Activated T-cell treated with anti-CD3 and anti-CD28 coated beads, Interleukin-2, amount 50 U/mL, for 48 hours (primary cell): ENCODE results near the gene SLC9A5.

Source experiments
- DNase-seq, 2 experiments: peaks; one replicate each; pipeline ENCODE4 v3.0.0-alpha.2; 2020

SLC9A5 gene, protein sequence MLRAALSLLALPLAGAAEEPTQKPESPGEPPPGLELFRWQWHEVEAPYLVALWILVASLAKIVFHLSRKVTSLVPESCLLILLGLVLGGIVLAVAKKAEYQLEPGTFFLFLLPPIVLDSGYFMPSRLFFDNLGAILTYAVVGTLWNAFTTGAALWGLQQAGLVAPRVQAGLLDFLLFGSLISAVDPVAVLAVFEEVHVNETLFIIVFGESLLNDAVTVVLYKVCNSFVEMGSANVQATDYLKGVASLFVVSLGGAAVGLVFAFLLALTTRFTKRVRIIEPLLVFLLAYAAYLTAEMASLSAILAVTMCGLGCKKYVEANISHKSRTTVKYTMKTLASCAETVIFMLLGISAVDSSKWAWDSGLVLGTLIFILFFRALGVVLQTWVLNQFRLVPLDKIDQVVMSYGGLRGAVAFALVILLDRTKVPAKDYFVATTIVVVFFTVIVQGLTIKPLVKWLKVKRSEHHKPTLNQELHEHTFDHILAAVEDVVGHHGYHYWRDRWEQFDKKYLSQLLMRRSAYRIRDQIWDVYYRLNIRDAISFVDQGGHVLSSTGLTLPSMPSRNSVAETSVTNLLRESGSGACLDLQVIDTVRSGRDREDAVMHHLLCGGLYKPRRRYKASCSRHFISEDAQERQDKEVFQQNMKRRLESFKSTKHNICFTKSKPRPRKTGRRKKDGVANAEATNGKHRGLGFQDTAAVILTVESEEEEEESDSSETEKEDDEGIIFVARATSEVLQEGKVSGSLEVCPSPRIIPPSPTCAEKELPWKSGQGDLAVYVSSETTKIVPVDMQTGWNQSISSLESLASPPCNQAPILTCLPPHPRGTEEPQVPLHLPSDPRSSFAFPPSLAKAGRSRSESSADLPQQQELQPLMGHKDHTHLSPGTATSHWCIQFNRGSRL

DNA sequence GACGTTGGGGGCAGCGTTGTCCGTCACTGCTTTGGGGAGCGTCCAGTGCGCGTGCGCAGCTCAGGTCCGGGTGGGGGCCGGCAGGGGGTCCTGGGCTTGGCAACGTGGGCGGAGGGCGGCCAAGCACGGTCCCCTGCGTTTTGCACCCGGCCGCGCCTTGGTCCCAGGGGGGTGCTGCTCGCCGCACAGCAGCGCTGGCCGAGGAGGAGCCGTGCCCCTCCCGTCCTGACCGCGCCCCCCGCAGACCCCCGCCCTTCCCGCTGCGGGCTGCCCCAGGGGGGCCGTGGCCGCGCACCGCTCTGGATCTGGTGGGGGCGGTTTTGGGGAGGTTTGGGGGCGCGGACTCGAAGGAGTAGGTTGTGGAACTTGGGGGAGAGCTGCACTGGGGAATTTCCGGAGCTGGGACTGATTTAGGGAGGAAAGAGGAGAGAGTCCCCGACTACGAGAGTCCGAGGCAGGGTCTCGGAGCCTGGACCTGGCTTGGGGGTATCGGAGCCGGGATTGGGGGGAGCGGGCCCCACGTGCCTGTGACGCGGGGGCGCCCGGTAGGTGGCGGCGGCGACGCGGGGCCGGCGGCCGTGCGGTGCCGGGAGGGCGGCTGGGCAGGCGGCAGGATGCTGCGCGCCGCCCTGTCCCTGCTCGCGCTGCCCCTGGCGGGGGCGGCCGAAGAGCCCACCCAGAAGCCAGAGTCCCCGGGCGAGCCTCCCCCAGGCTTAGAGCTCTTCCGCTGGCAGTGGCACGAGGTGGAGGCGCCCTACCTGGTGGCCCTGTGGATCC, at the start of gene SLC9A5:
SLC9A5 (plus strand) TSS at position 579 of the 777 bp plus-strand sequence; CDS start at position 615, 36 bp downstream.
- DNase-seq = peak; percentile 52 to 62

DNA sequence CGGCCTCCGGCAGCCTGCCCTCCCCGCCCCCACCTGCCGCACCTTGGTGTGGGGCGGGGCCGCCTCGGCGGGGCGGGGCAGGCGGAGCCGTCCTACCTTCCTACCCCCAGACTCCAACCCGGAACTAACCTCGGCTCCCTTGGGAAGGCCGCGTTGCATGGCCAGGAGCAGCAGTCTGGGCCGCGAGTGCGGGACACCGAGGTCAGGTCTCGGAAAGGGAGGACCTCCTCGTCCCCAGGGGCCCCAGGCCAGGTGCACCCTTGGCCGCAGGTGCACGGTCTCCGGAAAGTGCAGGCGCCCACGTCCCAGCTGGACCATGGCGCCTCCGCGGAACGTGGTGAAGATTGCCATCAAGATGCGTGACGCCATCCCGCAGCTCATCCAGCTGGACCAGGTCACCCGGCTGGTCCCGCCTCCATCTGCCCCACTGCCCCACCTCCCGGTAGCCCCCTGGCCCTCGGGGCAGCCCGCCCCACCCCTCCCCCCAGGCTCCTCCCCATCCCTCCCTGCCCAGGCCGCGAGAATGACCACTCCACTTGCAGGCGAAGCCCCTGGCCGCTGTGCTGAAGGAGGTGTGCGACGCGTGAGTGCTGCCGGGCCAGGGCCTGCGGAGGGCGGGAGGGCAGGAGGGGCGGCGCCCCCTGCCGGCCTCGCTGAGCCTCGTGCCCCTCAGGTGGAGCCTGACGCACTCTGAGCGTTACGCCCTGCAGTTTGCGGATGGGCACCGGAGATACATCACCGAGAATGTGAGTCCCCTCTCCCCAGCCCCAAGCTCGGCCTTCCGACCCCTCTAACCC, 49.6 kb upstream of the SLC9A5 start, which contains the start of gene ELMO3:
ELMO3 (plus strand) TSS at position 121 of the 797 bp plus-strand sequence; CDS start at position 317, 196 bp downstream.
- DNase-seq = no peak

DNA sequence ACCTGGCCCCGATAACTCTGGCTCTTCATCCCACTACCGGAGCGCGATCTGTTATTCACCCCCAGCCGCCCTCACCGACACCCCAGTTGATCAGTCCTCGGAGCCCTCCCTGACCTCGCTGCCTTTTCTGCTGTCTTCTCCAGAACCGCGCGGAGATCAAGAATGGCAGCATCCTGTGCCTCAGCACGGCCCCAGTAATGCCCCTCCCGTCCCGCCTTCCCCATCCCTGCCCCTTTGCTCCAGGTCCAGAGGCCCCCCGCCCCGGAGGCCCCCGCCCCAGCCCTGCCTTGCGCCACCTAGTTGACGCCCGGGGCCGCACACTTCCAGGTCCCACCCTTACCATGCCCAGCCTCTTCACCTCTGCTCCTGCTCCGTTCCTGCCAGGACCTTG, 49.0 kb upstream of the SLC9A5 start:
- DNase-seq = no peak

GRCh38 chr16:67200491-67200890, 48.3 kb upstream of the SLC9A5 start:
- no peak for DNase-seq

- DNase-seq = no peak
Measured at GRCh38 chr16:67201411-67202345, 47.1 kb upstream of the SLC9A5 start.

DNA sequence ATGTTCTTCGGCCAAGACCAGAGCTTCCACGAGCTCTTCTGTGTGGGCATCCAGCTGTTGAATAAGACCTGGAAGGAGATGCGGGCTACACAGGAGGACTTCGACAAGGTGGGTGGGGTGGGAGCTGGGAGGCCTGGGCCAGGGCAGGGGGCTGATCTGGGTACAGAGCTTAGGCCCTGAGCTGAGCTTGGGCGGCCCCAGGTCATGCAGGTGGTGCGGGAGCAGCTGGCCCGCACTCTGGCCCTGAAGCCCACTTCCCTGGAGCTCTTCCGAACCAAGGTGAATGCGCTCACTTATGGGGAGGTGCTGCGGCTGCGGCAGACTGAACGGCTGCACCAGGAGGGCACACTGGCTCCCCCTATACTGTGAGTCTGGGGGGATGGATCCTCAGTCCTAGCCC, 46.4 kb upstream of the SLC9A5 start:
- no peak for DNase-seq

- no peak for DNase-seq
Measured at GRCh38 chr16:67202956-67203493, 45.8 kb upstream of the SLC9A5 start.

DNA sequence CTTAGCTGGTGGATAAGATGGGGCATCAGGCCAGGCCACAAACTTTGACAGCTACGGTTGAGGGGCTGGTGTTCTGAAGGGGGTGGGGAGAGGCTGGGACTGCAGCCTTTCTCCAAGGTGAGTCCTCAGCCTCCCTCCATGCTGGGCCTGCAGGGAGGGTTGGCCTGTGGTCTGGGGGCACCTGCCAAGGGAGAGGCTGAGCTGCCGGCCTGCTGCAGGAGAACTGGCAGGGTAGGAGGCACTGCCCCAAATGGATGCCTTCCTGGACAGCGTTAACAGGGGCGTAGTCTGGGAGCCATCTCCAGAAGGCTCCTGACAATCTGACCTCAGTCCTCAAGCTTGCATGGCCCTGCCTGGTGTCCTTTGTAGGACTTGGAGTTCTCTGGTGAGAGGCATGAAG, 44.7 kb upstream of the SLC9A5 start:
- no peak for DNase-seq

DNA sequence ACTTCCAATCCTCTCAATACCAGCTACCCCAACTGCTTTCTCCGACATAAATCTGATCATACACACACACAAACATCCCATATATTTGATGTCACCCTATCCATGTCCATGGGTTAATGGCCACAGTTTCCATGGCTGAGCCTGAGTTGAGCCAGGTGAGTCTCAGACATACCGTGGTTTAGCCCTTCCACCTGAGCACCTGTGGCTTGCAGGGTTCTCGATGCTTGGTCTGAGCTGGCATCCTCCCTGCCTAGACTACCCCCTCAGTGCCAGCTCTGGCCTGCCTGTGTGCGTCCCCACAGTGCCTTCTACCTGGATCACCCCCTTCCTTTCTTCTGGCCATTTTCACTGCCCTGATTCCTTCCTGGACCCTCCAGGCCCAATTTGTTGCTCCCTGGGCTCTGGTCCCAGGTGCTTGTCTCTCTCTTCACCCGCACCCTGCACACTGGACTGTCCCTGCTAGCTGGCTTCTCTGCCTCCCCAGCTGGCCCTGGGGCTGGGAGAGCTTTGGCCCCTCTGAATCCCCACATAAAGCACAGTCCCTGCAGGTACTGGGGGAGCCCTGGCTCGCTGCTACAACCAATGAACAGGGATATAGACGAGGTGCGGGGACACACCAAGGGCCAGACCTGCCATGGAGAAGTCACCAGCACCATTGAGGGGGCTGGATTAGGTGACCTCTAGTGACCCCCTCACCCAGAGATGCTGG, 42.5 kb upstream of the SLC9A5 start:
- DNase-seq = no peak

DNA sequence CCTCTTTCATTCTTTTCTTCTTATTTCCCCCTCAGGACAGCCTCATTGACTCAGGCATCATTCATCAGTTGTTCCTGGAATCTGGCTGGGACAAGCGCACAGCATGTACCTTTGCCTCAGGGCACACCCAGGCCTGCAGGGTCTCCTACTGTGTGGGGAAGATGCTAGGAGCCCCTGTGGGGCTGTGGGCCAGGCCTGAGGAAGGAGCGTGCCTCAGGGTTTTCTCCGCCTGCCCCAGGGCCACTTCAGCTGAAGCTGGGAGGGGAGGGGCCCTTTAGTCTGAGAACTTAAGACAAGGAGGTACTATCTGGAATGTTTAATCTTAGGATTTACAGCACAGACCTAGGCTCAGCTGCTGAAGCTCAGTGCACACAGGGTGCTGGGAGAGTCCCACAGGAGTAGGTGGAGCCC, 41.9 kb upstream of the SLC9A5 start:
- DNase-seq = no peak

DNA sequence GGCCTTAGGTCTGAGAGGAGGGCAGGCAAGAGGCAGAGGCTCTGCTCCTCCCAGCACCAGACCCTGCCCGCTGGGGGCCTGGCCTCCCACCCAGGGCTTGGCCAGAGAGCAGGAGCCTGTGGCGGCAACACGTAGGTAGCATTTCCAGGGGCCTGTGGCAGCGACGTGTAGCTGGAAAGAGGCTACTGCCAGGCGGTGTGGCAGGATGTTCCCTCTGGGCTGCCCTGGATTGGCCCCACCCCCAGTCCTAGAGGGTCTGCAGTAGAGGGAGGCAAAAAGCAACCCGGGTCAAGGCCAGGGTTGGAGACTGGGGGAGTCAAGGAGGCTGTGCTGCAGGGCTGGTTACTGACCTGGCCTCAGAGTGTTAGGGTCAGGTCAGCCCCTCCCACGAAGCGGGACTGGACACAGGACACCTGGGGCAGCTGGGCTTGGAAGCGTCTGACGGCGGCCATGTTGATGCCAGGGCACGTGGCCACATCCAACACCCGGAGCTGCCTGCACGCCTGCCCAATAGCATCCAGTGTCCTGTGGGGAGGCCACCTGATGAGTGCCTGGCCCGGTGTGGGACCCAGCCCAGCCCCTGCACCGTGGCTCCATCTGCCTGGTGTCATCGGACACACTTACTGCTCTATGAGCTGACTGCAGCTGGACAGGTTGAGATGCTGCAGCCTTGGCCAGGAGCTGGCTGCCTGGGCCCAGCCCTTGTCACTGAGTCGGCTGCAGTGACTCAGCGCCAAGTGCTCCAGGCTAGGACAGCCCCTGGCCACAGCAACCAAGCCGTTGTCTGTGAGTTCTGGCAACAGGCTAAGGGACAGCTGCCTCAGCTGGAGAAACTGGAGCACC, 41.3 kb upstream of the SLC9A5 start:
- no peak for DNase-seq

DNA sequence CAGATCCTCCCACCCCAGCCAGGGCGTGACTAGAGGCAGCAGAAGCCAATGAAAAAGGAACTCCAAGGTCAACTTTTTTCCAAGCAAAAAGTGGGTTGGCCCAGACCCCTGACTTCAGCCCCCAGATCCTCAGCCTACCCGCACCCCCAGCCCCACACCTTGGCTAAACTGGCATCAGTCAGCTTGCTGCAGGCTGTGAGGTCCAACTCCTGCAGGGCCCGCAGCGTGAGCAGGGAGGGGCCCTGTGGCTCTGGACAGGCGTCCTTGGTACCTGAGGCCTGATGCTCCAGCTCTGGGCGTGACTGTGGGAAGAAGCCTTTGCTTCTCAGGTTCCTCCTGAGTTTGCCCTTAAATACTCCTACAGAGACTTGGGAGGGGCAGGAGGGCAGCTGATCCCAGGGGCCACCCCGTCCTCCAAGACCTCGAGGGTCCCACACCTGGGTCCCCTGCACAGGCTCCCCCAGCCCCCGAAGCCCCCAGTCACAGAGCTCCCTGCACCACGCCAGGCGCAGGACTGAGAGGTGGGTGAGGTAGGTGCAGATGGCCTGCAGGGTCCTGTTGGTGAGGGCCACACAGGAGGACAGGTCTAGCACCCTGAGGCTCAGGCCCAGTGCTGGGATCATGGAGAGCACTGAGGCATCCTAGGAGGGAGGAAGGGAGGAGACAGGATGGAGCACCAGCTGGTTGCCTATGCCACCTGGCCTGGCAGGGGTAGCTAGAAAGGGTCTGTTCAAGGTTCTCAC, 40.5 kb upstream of the SLC9A5 start:
- no peak for DNase-seq

DNA sequence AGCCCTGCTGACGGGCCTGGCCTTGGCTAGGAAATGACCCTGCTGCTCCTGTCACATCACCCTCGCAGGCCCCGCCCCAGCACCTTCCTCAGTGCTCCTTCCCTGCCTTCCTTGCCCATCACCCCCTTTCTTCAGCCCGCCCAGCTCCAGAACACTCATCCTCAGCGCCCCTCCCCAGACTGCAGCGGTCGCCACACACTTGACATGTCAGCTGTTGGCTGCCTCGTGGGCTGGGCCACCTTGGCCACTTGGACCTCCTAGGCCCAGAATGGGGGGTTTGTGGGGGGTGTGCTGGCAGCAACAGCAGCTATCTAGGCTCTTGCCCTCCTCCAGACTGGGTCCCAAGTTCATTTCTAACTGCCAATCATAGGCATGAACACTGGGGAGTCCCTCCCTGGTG, 39.2 kb upstream of the SLC9A5 start:
- no peak for DNase-seq

GRCh38 chr16:67210069-67210937, 38.5 kb upstream of the SLC9A5 start:
- no peak for DNase-seq

DNA sequence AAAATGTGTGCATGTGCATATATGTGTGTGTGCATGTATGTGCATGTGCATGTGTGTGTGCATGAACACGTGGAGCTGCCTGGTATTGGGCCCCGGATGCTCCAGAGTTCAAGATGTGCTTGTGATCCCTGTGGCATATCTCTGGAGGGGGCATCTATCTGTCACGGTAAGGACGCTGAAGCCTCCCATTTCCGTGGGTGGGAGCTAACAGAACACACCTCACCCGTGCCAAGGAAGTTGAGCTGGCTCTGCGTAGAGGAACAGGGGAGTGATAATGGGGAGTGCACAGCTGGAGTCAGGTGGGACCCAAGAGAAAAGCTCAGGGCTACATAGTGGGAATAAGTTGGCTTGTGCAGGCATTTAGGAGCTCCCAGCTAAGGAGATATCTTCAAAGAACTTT, 37.1 kb upstream of the SLC9A5 start:
- no peak for DNase-seq

GRCh38 chr16:67212766-67213165, 36.0 kb upstream of the SLC9A5 start:
- DNase-seq = no peak
